Fibroblast of skin of right biceps (primary cell): ENCODE data around the gene ABCB8.
"Not testable (repeated sequence)": the region's sequence is repeated elsewhere in the genome, so short reads cannot be mapped to it uniquely, and the experiment has no call there.

ENCODE experiments used
- DNase-seq: peaks from one replicate; pipeline ENCODE4 v3.0.0-alpha.2; 2013

ABCB8 gene

GRCh38 chr7:151016505-151016904 lies 11.7 kb upstream of the ABCB8 start:
- DNase-seq = no peak

GRCh38 chr7:151016942-151017341 lies 11.3 kb upstream of the ABCB8 start:
- no peak for DNase-seq

GRCh38 chr7:151017370-151017952 lies 10.8 kb upstream of the ABCB8 start:
- no peak for DNase-seq

GRCh38 chr7:151017953-151018420 lies 10.3 kb upstream of the ABCB8 start:
- peak; percentile 47 for DNase-seq

GRCh38 chr7:151018421-151019129 lies 9.7 kb upstream of the ABCB8 start:
- DNase-seq = peak; percentile 54

- no peak for DNase-seq
These were observed 9.2 kb upstream of the ABCB8 start for GRCh38 chr7:151019130-151019447.

GRCh38 chr7:151020231-151020630 lies 8.0 kb upstream of the ABCB8 start:
- no peak for DNase-seq

GRCh38 chr7:151023232-151023631 lies 5.0 kb upstream of the ABCB8 start:
- DNase-seq = no peak

GRCh38 chr7:151024435-151025056 lies 3.7 kb upstream of the ABCB8 start, which contains the start of gene ATG9B:
Gene ATG9B (minus strand): TSS chr7:151024494. CDS start chr7:151024423, 71 bp downstream.
- no peak for DNase-seq

GRCh38 chr7:151025924-151026671 lies 2.2 kb upstream of the ABCB8 start:
- DNase-seq = peak; percentile 30

GRCh38 chr7:151026771-151027727 lies 1.2 kb upstream of the ABCB8 start:
- DNase-seq = not testable (repeated sequence)

GRCh38 chr7:151027728-151028130 lies 521 bp upstream of the ABCB8 start:
- not testable (repeated sequence) for DNase-seq

- no peak for DNase-seq
These were observed 775 bp downstream of the ABCB8 start for GRCh38 chr7:151028948-151029501.

- no peak for DNase-seq
These were observed 2.8 kb downstream of the ABCB8 start for GRCh38 chr7:151031011-151031410.

- no peak for DNase-seq
These were observed 5.0 kb downstream of the ABCB8 start for GRCh38 chr7:151032936-151033863.

- DNase-seq = no peak
These were observed 5.6 kb downstream of the ABCB8 start for GRCh38 chr7:151033864-151034249.

- no peak for DNase-seq
These were observed 6.2 kb downstream of the ABCB8 start for GRCh38 chr7:151034312-151035025.

- no peak for DNase-seq
These were observed 6.9 kb downstream of the ABCB8 start for GRCh38 chr7:151035026-151035717.

- DNase-seq = no peak
These were observed 7.7 kb downstream of the ABCB8 start for GRCh38 chr7:151035902-151036301.
